Measurements from ENCODE around the gene TRIM67. TPM values are rescaled to one million over a fixed set of nuclear protein-coding genes. Genes with fewer than 3 reads are reported as not detected.
A peak's percentile ranks its signal among the peaks of the same experiment; 100 is the strongest.

The TRIM67 gene
- total and polyA plus RNA-seq, 9 of the 15 experiments (the other 6 are each of a cell fraction or from before 2014, with no cell fraction given), result 0.04 to 0.60 (median 0.31) TPM

DNA sequence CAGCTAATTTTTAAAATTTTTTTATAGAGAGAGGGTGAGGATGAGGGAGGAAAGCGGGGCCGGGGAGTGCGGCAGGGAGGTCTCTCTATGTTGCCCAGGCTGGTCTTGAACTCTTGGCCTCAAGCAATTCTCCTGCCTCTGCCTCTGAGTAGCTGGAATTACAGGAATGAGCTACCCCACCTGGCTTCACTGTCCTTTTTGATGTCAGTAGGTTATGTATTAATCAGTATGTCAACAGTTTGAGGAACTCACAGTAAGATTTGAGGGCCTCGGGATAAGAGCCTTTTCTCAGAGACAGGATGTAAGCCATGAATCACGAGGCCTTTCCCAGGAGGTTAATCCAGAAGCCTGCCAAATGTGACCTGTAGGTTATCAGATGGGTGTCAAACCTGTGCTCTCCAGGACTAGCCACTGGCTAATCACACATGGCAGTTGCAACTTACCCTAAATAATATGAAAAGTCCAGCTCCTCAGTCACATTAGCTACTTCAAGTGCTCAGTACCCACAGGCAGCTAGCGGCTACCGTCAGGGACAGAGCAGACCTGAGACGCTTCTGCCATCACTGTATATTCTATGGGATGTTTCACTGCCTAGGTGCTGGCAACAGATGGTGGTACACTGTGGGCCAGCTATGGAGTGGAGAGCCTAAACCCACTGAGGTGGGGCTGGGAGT lies 33.1 kb downstream of the TRIM67 start (continued):
- TF ChIP-seq IRF1 (CRISPR knock-in tag; IDR thresholded peaks at IDR 0.05; ENCODE audit: borderline replicate concordance) (no peak), SIN3B (IDR thresholded peaks at IDR 0.05; ENCODE audit: low read depth) (no peak), SMAD4 (CRISPR knock-in tag; conservative IDR thresholded peaks at IDR 0.05) (peak; percentile 68), SLC30A9 (CRISPR knock-in tag; IDR thresholded peaks at IDR 0.05) (no peak), RBBP5 (IDR thresholded peaks at IDR 0.05; ENCODE audit: borderline replicate concordance, insufficient read depth, low read length, poor library complexity, severe bottlenecking) (no peak), ZNF740 (CRISPR knock-in tag; IDR thresholded peaks at IDR 0.05) (no peak), ZNF740 (tag; IDR thresholded peaks at IDR 0.05) (no peak), ZNF133 (CRISPR knock-in tag; IDR thresholded peaks at IDR 0.05) (no peak), RNF2 (IDR thresholded peaks at IDR 0.05) (no peak), KDM2B (CRISPR knock-in tag; IDR thresholded peaks at IDR 0.05) (no peak), ETS2 (tag; IDR thresholded peaks at IDR 0.05; ENCODE audit: borderline replicate concordance, poor library complexity, severe bottlenecking) (no peak), CBFA2T2 (conservative IDR thresholded peaks at IDR 0.05) (peak; percentile 64), JUND (IDR thresholded peaks at IDR 0.05; ENCODE audit: borderline replicate concordance, low read depth, low read length) (peak; percentile 65; the same call in 1 of the 2 replicates), JUND (tag; IDR thresholded peaks at IDR 0.05; ENCODE audit: borderline replicate concordance, low read depth, low read length) (peak; percentile 46; the same call in 1 of the 3 replicates), PHB2 (IDR thresholded peaks at IDR 0.05; ENCODE audit: low read depth) (no peak), MTA1 (IDR thresholded peaks at IDR 0.05; ENCODE audit: borderline replicate concordance) (no peak), HCFC1 (IDR thresholded peaks at IDR 0.05; ENCODE audit: low read depth, low read length) (no peak), ZNF354B (CRISPR knock-in tag; IDR thresholded peaks at IDR 0.05) (no peak), ZNF766 (CRISPR knock-in tag; conservative IDR thresholded peaks at IDR 0.05) (0 out of 2 replicates have a peak, but pooled peaks have one; percentile 13)
- TF ChIP-seq, protein P1, sequence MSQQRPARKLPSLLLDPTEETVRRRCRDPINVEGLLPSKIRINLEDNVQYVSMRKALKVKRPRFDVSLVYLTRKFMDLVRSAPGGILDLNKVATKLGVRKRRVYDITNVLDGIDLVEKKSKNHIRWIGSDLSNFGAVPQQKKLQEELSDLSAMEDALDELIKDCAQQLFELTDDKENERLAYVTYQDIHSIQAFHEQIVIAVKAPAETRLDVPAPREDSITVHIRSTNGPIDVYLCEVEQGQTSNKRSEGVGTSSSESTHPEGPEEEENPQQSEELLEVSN (IDR thresholded peaks at IDR 0.05; ENCODE audit: borderline replicate concordance in 1 of 2, extremely low read depth in 1 of 2, insufficient read depth in 1 of 2, insufficient read length in 1 of 2, low read depth in 1 of 2, low read length in 1 of 2, poor library complexity in 1 of 2, severe bottlenecking in 1 of 2), result no peak
- TF ChIP-seq, protein P2, sequence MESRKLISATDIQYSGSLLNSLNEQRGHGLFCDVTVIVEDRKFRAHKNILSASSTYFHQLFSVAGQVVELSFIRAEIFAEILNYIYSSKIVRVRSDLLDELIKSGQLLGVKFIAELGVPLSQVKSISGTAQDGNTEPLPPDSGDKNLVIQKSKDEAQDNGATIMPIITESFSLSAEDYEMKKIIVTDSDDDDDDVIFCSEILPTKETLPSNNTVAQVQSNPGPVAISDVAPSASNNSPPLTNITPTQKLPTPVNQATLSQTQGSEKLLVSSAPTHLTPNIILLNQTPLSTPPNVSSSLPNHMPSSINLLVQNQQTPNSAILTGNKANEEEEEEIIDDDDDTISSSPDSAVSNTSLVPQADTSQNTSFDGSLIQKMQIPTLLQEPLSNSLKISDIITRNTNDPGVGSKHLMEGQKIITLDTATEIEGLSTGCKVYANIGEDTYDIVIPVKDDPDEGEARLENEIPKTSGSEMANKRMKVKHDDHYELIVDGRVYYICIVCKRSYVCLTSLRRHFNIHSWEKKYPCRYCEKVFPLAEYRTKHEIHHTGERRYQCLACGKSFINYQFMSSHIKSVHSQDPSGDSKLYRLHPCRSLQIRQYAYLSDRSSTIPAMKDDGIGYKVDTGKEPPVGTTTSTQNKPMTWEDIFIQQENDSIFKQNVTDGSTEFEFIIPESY (CRISPR knock-in tag; IDR thresholded peaks at IDR 0.05), result peak; percentile 40; the same call in 1 of the 2 replicates
- TF ChIP-seq, protein P3, sequence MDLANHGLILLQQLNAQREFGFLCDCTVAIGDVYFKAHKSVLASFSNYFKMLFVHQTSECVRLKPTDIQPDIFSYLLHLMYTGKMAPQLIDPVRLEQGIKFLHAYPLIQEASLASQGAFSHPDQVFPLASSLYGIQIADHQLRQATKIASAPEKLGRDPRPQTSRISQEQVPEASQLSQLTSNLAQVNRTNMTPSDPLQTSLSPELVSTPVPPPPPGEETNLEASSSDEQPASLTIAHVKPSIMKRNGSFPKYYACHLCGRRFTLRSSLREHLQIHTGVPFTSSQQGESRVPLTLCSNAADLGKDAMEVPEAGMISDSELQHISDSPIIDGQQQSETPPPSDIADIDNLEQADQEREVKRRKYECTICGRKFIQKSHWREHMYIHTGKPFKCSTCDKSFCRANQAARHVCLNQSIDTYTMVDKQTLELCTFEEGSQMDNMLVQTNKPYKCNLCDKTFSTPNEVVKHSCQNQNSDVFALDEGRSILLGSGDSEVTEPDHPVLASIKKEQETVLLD (IDR thresholded peaks at IDR 0.05), result no peak

Data from K562 (cell line).